T-helper 9 cell (primary cell): ENCODE data around the gene ACTG1.

ENCODE experiments used
- DNase-seq: peaks from one replicate; pipeline ENCODE4 v3.0.0-alpha.2; 2020

ACTG1 gene

GRCh38 chr17:81544281-81544974, 31.8 kb upstream of the ACTG1 start:
- DNase-seq, result no peak

GRCh38 chr17:81543756-81544155, 31.2 kb upstream of the ACTG1 start:
- DNase-seq, result no peak

DNA sequence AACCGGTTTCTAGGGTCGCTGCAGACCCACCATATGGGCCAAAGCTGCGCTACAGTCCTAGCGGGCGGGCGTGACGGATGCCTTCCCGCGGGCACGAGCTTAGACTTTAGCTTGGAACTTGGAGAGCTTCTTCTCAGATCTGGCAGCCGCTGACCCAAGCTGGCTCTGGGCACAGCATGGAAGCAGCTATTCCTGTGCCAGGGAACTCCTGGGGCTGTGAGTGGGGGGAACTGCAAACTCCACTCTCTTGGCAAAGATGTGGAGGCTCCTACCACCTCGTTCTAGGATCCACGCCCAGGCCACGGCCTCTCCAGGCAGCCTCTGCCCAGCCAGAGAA, 30.7 kb upstream of the ACTG1 start:
- DNase-seq, result no peak

DNA sequence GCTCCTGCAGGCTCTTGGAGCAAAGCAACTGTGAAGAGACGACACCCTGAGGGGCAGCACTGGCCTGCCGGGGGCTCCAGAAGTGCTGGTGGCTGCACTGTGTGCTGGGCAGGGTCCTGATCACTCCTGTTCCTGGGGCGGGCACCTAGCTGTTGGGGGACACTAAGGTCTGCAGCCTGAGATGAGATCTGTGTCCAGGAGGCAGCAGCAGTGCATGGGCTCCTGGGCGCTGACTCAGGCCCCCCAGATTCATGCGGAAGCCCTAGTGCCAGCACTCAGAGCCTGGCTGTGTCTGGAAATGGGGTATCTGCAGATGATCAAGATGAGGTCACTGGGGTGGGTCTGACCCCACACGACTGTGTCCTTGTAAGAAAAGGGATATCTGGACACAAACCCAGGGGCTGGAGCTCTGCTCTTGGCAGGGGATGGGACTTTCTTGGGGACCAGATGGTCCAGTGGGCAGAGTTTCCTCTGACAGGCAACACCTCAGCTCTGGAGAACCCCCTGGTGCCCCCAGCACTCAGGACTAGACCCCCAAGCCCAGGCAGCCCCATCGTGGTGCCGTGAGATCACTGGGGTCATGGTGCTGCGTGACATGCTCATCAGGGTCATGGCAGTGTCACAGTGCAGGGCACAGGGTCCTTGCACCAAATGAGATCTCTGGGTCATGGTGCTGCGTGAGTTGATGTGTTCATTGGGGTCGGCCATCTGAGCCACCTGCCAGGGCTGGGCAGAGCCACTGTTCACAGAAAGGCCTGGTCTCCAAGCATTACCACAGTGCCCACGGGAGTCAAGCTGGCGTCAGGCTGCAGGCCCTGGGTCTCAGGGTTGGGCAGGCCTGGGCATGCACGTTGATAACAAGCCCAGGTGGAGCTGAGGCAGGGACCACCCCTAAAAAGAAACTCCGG, 30.1 kb upstream of the ACTG1 start:
- no peak for DNase-seq

GRCh38 chr17:81541123-81541522, 28.5 kb upstream of the ACTG1 start:
- DNase-seq, result no peak

DNA sequence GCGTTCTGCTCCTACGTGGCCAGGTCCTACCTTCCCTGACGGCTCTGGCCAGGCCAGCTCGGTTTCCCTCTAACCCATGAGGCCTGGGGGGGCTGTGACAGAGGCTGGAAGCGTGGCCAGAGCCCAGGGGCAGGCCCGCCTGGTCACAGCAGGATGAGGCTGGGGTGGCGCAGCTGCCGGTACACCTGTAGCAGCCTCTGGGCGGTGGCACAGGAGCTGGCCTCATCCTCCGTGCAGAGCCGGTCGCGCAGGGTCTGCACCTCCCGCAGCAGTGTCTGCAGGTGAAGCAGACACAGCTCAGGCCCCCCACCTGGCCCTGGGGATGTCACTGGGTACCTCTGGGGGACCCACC, 28.1 kb upstream of the ACTG1 start:
- no peak for DNase-seq

DNA sequence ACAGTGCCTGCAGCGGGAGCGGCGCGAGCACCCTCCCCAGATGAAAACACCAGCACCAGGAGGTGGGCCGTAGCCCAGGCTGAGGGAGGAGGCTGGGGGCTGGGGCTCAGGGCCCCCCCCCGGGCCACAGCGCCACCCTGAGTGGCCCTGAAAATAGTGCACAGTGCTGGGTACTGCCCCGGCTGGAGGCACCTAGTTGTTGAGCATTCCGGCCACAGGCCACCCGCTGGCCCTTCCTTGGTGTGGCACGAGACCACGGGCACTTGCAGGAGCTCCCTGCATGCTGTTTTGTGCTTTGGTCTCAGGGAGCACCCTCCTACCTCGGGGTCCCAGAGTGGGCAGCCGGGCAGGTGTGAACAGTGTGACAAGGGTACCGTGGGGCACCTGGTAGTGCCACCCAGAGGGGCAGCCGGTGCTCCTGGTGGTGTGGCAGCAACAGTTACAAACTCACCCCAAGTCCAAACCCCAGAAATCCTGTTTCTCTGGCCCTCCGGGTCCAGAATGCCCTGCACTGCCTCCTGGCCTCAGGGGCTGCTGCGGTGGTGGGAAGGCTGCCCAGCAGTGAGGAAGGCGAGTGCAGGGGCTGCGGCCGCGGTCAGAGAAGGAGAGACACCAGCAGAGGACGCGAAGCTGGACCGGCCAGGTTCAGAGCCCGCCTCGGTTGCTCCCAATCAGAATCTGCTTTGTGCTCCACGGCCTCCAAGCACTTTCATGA, 27.5 kb upstream of the ACTG1 start:
- no peak for DNase-seq

DNA sequence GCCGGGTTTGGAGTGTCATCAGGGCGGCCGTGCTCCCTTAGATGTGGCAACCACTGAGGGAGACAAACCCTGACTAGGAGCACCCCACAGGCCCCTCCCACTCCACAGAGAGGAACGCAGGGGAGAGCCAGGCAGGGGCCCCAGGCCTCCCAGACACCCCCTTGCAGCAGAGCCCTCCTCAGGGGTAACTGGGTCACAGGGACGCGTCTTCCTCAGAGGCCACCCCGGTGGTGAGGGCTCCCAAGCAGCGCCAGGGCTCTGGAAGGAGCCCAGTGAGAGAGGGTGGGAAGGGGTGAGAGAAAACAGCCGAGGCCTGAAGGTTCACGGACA, 26.9 kb upstream of the ACTG1 start:
- no peak for DNase-seq

DNA sequence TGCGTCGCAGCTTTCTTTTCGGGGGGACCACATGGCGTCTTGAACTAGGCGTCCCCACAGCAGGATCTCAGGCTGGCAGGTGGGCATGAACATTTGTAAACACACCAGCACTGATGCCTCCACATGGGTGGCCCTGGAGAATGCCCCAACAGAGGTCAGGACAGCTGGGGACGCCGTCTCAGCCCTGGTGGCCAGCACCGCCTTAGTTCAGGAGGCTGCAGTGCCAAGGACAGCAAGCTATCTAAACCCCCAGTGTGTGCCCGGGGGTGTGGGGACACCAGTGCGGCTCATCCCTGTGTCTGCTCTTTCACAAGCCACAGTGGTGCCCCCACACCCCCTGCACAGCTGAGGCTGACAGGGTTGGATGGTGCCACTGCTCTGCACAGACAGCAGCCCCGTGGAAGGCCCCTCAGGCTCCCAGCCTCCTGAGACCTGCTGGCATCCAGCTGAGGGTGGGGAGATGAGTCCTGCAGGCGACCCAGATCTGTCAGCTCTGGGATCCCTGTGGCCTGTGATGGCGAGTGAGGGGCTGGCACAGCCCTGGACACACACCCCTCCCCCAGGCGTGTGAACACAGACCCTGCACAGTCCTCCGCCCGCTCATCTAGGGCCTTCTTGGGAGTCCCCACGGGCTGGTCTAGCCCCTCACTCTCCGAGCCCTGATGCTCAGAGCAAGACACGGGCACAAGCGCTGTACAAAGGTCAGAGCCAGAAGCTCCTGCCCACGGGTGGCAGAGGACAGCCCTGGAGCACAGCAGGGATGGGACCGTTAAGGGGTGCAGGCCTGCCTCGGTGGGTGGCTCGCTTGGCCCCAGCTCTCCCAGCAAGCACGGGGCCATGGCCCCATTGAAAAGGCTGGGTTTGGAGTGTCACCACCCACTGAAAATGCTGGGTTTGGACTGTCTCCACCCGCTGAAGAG, 26.3 kb upstream of the ACTG1 start:
- no peak for DNase-seq

DNA sequence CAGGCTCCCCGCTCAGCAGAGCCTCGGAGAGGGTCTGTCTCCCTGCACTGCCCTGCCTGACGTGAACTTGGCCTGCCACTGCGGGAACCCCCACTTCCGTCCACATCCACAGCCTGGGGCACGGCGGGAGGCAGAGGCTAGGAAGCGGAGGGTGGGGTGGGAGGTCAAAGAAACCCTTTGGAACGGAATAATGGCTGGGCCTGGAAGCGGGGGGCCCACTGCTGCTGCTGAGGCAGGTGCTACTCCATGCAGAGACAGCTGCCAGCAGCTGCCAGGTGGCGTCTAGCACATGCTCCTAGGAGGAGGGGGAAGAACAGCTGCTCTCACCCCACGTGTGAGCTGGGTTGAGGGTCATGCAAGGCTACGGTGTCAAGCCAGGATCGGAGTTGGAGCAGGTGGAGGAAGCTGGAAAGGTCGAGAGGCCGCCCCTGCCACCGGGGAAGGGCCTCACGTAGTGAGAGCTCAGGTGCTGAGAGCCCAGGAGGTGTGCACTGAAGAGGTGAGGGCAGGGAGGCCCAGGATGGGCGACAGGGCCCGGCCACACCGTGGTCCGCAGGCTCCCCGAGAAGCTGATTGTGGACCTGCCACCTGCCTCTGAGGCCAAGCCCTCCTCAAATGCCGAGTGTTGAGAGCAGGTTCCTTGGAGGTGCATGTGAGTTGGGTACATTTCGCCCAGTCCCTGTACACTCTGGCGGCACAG, 25.4 kb upstream of the ACTG1 start:
- DNase-seq, result no peak

- DNase-seq, result no peak
These were observed 24.8 kb upstream of the ACTG1 start for GRCh38 chr17:81537343-81537855.

DNA sequence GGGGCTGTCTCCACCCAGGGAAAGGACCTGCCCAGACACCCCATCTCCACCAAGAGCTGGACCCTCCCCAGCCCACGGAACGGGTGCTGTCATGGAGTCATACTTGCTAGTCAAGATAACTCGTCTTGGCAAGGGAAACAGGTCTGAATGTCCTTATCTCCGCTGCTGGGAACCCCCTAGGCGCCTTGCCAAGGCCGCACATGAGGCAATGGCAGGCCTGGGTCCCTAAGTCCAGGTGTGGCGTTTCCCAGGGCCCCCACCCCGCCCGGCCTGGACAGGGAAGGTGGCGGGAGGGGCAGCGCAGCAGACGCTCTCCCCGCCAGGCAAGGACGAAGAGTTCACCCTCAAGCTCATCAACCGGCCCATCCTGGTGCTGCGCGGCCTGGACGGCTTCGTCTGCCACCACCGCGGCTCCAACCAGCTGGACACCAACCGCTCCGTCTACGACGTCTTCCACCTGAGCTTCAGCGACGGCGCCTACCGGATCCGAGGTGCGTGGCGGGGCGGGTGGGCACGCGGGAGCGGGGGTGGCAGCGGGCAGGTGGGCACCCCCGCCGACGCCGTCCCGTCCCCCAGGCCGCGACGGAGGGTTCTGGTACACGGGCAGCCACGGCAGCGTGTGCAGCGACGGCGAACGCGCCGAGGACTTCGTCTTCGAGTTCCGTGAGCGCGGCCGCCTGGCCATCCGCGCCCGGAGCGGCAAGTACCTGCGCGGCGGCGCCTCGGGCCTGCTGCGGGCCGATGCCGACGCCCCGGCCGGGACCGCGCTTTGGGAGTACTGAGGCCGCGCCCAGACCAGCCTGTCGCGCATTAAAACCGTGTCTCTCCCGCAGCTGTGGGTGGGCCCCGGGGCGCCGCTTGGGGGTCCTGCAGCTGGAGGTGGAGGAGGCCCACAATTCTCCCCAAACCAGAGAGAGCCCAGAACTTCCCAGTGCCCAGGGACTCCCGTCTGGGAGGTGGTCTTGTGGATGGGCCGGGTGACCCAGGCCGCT, 24.0 kb upstream of the ACTG1 start:
- DNase-seq, result no peak

GRCh38 chr17:81535480-81536298, 23.1 kb upstream of the ACTG1 start:
- DNase-seq, result no peak

DNA sequence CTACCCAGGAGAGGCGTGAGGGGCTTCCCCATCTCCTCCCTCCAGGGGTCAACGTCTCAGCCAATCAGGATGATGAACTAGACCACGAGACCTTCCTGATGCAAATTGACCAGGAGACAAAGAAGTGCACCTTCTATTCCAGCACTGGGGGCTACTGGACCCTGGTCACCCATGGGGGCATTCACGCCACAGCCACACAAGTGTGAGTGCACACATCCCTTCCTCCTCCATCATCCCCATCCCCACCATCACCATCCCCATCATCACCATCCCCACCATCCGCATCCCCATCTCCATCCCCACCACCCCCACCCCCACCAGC, 22.4 kb upstream of the ACTG1 start:
- no peak for DNase-seq

- DNase-seq, result no peak
These were observed 21.8 kb upstream of the ACTG1 start for GRCh38 chr17:81534157-81535006.

- DNase-seq, result no peak
These were observed 20.9 kb upstream of the ACTG1 start for GRCh38 chr17:81533339-81534141.

DNA sequence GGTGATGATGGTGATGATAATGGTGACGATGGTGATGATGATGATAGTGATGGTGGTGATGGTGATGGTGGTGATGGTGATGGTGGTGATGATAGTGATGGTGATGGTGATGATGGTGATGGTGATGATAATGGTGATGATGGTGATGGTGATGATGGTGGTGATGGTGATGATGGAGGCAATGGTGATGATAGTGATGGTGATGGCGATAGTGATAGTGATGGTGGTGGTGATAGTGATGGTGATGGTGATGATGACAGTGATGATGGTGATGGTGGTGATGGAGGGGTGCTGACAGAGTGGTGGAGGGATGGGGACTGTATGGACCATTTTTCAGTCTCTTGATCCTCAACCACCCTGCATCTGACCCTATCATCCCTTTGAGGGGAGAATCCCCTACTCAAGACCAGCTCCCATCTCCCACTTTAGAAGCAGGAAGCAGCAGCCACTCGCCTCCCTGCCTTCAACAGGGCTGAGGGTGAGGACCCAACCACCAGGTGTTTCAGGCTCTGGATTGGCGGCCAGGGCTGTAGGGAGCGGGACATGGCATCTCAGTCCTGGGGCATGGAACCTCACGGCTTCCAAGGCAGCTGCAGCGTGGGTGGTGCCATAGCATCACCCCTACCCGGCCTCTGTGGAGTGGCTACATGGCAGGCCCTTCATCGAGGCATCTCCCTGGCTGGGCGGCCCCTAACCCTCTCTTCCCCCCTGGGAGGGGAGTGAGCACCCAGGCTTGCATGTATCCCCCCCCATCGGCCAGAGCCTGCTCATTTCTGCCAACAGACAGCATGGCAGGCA, 20.1 kb upstream of the ACTG1 start:
- DNase-seq, result no peak
